HepG2 (cell line): ENCODE measurements around the gene AGXT. TPM values are rescaled to one million over a fixed set of nuclear protein-coding genes. Genes with fewer than 3 reads are reported as not detected.

Experiments
- HMG20B ChIP-seq: conservative IDR thresholded peaks from 2 replicates; pipeline ENCODE4 v1.6.1; 2016; ENCODE audit warnings: missing genetic modification reagents, missing compliant biosample characterization
- NFAT5 ChIP-seq: sonication (generic); formaldehyde crosslinking; IDR thresholded peaks from 2 replicates; pipeline ENCODE4 v1.4.0; 2020; ENCODE audit warnings: missing genetic modification reagents
- PBX3 ChIP-seq: sonication (generic); formaldehyde crosslinking; IDR thresholded peaks from 2 replicates; pipeline ENCODE4 v1.8.1; 2023; ENCODE audit warnings: missing genetic modification reagents, inconsistent platforms, borderline replicate concordance
- ZNF850 ChIP-seq: sonication (generic); formaldehyde crosslinking; conservative IDR thresholded peaks from 2 replicates; pipeline ENCODE4 v1.9.0; 2021; ENCODE audit warnings: mild to moderate bottlenecking, missing genetic modification reagents
- polyA plus RNA-seq, 8 experiments: library from polyadenylated mRNA; depleted of rRNA in 3 of 8; stranded (reverse) in 7 of 8; unstranded in 1 of 8; fragments of >200 nt; fragmentation: Illumina TruSeq in 4 of 8; extraction: Trizol in 4 of 8; gene quantifications; 2 replicates each; pipeline versions ENCODE4 v1.2.1 to v1.2.3, GENCODE V29; 2011 to 2016; ENCODE audit warnings: low read depth in 4 of 8, missing spikeins in 1 of 8, mixed read lengths in 1 of 8; ENCODE audit not compliant: insufficient read depth in 1 of 8
- total RNA-seq, 5 experiments: library from RNA; depleted of rRNA; stranded (reverse); fragments of >200 nt; fragmentation: Illumina TruSeq; extraction: Trizol; gene quantifications; 2 replicates each; pipeline ENCODE4 v1.2.3, GENCODE V29; 2016; ENCODE audit warnings: low read depth in 1 of 5

AGXT gene
- total and polyA plus RNA-seq, 2 of the 13 experiments (the other 11 are each of a cell fraction or from before 2014, with no cell fraction given): 41.9 to 96.1 TPM

DNA sequence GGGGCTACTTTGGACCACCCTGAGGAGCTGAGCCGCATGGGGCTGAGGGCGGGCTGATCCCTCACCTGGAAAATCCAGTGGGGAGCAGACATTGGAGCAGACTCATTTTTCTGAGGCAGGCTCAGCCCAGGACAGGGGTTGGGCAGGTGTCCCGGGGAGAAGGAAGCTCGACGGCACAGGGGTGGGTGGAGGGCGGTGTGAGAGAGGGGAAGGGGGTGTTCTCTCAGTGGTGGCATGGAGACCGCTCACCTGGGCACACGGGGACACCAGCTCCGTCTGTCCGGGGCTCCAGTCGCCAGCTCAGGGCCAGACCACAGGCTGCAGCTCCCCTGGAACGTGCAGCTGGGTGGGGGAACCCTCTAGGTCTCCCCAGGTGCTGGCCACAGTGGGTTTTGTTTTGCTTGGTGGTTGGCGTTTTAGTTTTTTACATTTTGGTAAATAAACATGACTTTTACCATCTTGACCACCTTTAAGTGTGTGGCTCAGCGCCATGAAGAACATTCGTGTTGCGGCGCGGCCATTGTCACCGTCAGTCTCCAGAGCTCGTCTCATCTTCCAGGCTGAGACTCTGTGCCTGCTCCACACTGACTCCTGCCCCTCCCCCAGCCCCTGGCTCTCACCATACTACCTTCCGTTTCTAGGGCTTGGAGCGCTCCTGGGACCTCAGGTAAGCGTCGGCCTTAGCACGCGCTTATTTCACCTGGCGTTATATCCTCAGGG lies 31.7 kb downstream of the AGXT start (continued):
- TF ChIP-seq NFAT5 (CRISPR knock-in tag) (no peak), PBX3 (CRISPR knock-in tag) (no peak), HMG20B (CRISPR knock-in tag) (no peak), ZNF850 (CRISPR knock-in tag) (no peak)
- TF ChIP-seq, all 625 proteins: peak for 0
